GM12878 (cell line): ENCODE results near the gene PLEKHG2. TPM values are rescaled to one million over a fixed set of nuclear protein-coding genes. Genes with fewer than 3 reads are reported as not detected.
"Not testable (repeated sequence)": the region's sequence is repeated elsewhere in the genome, so short reads cannot be mapped to it uniquely, and the experiment has no call there.

Experiments
- ATAC-seq: fragments of 200-7000 bp; cut with Tn5 transposase; 3 replicates; pipeline ENCODE4 v1.9.1; 2020; ENCODE audit warnings: mild to moderate bottlenecking, moderate library complexity
- BruUV-seq: library from RNA; stranded (reverse); fragments of 400-500 nt; replicated peaks from 2 replicates; lab custom pipeline; 2021; lab: Mats Ljungman, UMichigan
- CTCF ChIA-PET: fragments of 300-600 bp; sonication (Branson Sonifier 250); formaldehyde crosslinking; extraction: SDS; loops from one replicate; lab custom pipeline; 2021; ENCODE audit warnings: inconsistent platforms; lab: Yijun Ruan, JAX
- POLR2A ChIA-PET: fragments of 350-600 bp; formaldehyde crosslinking; extraction: SDS; loops from one replicate; lab custom pipeline; 2021; ENCODE audit warnings: inconsistent platforms; lab: Charles Lee
- RAD21 ChIA-PET: fragments of 300-600 bp; sonication (Branson Sonifier 250); formaldehyde crosslinking; loops from one replicate; lab custom pipeline; 2023; ENCODE audit warnings: antibody characterized with exemption; ENCODE audit not compliant: unreplicated experiment; lab: Charles Lee
- SMC1A ChIA-PET: fragments of 300-600 bp; sonication (Branson Sonifier 250); formaldehyde crosslinking; loops from one replicate; lab custom pipeline; 2023; ENCODE audit not compliant: unreplicated experiment, uncharacterized antibody; lab: Charles Lee
- DNase-seq: peaks from one replicate; pipeline ENCODE4 v3.0.0-alpha.2; 2011; ENCODE audit warnings: low read depth, low spot score
- FAIRE-seq: peaks from 3 replicates; lab custom pipeline; 2011; peaks lifted over from hg19 to GRCh38; lab: Jason Lieb, UNC
- H2AFZ ChIP-seq: 2 replicates; pipeline ENCODE4 v1.6.0; 2011; ENCODE audit warnings: low read depth, low read length, control low read depth; ENCODE audit not compliant: control insufficient read depth
- H3K27ac ChIP-seq: 2 replicates; pipeline ENCODE4 v1.5.1; 2011; ENCODE audit warnings: control low read depth; ENCODE audit not compliant: control insufficient read depth, insufficient read depth
- H3K27me3 ChIP-seq, 2 experiments: replicated peaks in 1 of 2; 2 replicates each; pipeline versions ENCODE4 v1.6.0 to v1.6.1; 2011; ENCODE audit warnings: low read length in 1 of 2; ENCODE audit not compliant: control insufficient read depth in 2 of 2, insufficient read depth in 2 of 2
- H3K36me3 ChIP-seq, 2 experiments: 2 replicates each; pipeline ENCODE4 v1.5.1; 2011; ENCODE audit warnings: low read length in 1 of 2; ENCODE audit not compliant: control insufficient read depth in 2 of 2, insufficient read depth in 2 of 2
- H3K4me1 ChIP-seq: 2 replicates; pipeline ENCODE4 v1.6.1; 2011; ENCODE audit warnings: mild to moderate bottlenecking, low read length, moderate library complexity, mixed read lengths; ENCODE audit not compliant: control insufficient read depth, insufficient read depth
- H3K4me2 ChIP-seq: 2 replicates; pipeline ENCODE4 v1.6.0; 2011; ENCODE audit warnings: control low read depth; ENCODE audit not compliant: control insufficient read depth, insufficient read depth
- H3K4me3 ChIP-seq: fragments of 200-600 bp; sonication (generic); 2 replicates; pipeline ENCODE4 v1.5.1; 2016
- H3K79me2 ChIP-seq: 2 replicates; pipeline ENCODE4 v1.6.0; 2011; ENCODE audit warnings: low read length; ENCODE audit not compliant: control insufficient read depth, insufficient read depth
- H3K9ac ChIP-seq: 2 replicates; pipeline ENCODE4 v1.8.0; 2011; ENCODE audit warnings: low read length, control low read depth, mixed read lengths; ENCODE audit not compliant: control insufficient read depth, insufficient read depth
- H3K9me3 ChIP-seq: replicated peaks from 3 replicates; pipeline ENCODE4 v1.5.1; 2011; ENCODE audit warnings: mild to moderate bottlenecking, low read length; ENCODE audit not compliant: control insufficient read depth, insufficient read depth
- H4K20me1 ChIP-seq: 2 replicates; pipeline ENCODE4 v1.6.0; 2011; ENCODE audit not compliant: control insufficient read depth, insufficient read depth
- BCL11A ChIP-seq: IDR thresholded peaks from 2 replicates; pipeline ENCODE4 v1.6.1; 2011; ENCODE audit warnings: low read depth, low read length
- CBFB ChIP-seq: IDR thresholded peaks from 2 replicates; pipeline ENCODE4 v1.6.1; 2016; ENCODE audit warnings: antibody characterized with exemption, low read depth
- CHD1 ChIP-seq: IDR thresholded peaks from 2 replicates; pipeline ENCODE4 v1.6.1; 2012; ENCODE audit warnings: low read depth, low read length, improper control_type of control experiment
- HSF1 ChIP-seq: fragments of 150-350 bp; IDR thresholded peaks from 2 replicates; pipeline ENCODE4 v1.6.1; 2014; ENCODE audit warnings: mild to moderate bottlenecking, low read depth, low read length
- MLLT1 ChIP-seq: fragments of 450-650 bp; IDR thresholded peaks from 2 replicates; pipeline ENCODE4 v1.6.1; 2016; ENCODE audit warnings: mild to moderate bottlenecking
- TBL1XR1 ChIP-seq: IDR thresholded peaks from 2 replicates; pipeline ENCODE4 v1.6.1; 2012; ENCODE audit warnings: low read depth, low read length, improper control_type of control experiment
- whole genome bisulfite sequencing: methylation state at CpG from one replicate; pipeline ENCODE4 v1.1.6; 2016; ENCODE audit warnings: low lambda C conversion rate; ENCODE audit not compliant: insufficient replicate concordance, insufficient coverage; ENCODE audit errors: missing lambda C conversion rate; 5-methylcytosine and 5-hydroxymethylcytosine counted together
- in situ Hi-C: fragments of 300-500 bp; cut with MboI; formaldehyde crosslinking; loops from 9 replicates; pipeline ENCODE4 v1.14.3; 2018; ENCODE audit warnings: mixed read lengths
- intact Hi-C: fragments of 100-400 bp; cut with micrococcal nuclease; formaldehyde crosslinking; loops from one replicate; pipeline ENCODE4 v1.14.2; 2022; ENCODE audit not compliant: unreplicated experiment
- polyA plus RNA-seq, 11 experiments: library from polyadenylated mRNA; depleted of rRNA in 4 of 11; unstranded in 6 of 11; stranded (reverse) in 5 of 11; fragments of >200 nt; fragmentation: Nextera tagmentation in 4 of 11; fragmentation: Illumina TruSeq in 1 of 11; extraction: Ambion mirVana in 4 of 11; extraction: Trizol in 1 of 11; gene quantifications; 1 replicate in 1 of 11; 2 replicates in 10 of 11; pipeline versions ENCODE4 v1.2.1 to v1.2.3, GENCODE V29; 2011 to 2016; ENCODE audit warnings: inconsistent platforms in 2 of 11, missing spikeins in 2 of 11, low read depth in 1 of 11
- total RNA-seq, 4 experiments: library from RNA; depleted of rRNA in 3 of 4; stranded (reverse); fragments of >200 nt in 3 of 4; fragmentation: Illumina TruSeq in 1 of 4; extraction: Trizol in 1 of 4; gene quantifications; 2 replicates each; pipeline versions ENCODE4 v1.2.1 to v1.2.3, GENCODE V29; 2013 to 2021

The PLEKHG2 gene
- total and polyA plus RNA-seq, 10 of the 15 experiments (the other 5 are each of a cell fraction or from before 2014, with no cell fraction given): 3.0 to 62.5 (median 17.2) TPM

GRCh38 chr19:39377373-39378362 is 34.8 kb upstream of the PLEKHG2 start:
- Histone ChIP-seq H3K4me3 (no peak overlapping the region), H3K9ac (no peak overlapping the region), H3K4me2 (no peak overlapping the region), H4K20me1 (no peaks in the 10 kb centered on the region), H3K27me3 (no peaks in the 10 kb centered on the region), H3K79me2 (no peaks in the 10 kb centered on the region), H2AFZ (no peak overlapping the region), H3K27ac (no peak overlapping the region), H3K9me3 (no peaks in the 10 kb centered on the region), H3K4me1 (no peaks in the 10 kb centered on the region), H3K36me3 (peaks cover 16 to 23% of the 10 kb centered on the region in 2 experiments; a peak in 3 of 4 replicates)
- in situ Hi-C loops (no loop called here), intact Hi-C loops (no loop called here)
- ATAC-seq (no peak), DNase-seq (no peak), FAIRE-seq (no peak)
- POLR2A ChIA-PET: no interaction called here
- no TSS peak for BruUV-seq
- CTCF ChIA-PET: no interaction called here
- SMC1A ChIA-PET: no interaction called here
- WGBS: 96% methylated on average over 16 of the region's 18 CpGs
- RAD21 ChIA-PET: no interaction called here
- TF ChIP-seq HSF1 (no peak), CHD1 (no peak), CBFB (no peak), TBL1XR1 (no peak), BCL11A (no peak), MLLT1 (no peak)

GRCh38 chr19:39379366-39379765 is 33.1 kb upstream of the PLEKHG2 start:
- FAIRE-seq, RAD21 ChIA-PET, BruUV-seq, DNase-seq, intact Hi-C loops, H3K27me3 ChIP-seq, H3K4me1 ChIP-seq, H2AFZ ChIP-seq, POLR2A ChIA-PET, in situ Hi-C loops, H3K79me2 ChIP-seq, H3K4me2 ChIP-seq, H3K27ac ChIP-seq, H3K9me3 ChIP-seq, SMC1A ChIA-PET, ATAC-seq, H3K9ac ChIP-seq, H4K20me1 ChIP-seq, CTCF ChIA-PET, H3K4me3 ChIP-seq: not testable (repeated sequence)
- peaks cover 12 to 23% of the 10 kb centered on the region in 2 experiments; a peak in 3 of 4 replicates for H3K36me3 ChIP-seq
- 94% methylated on average over 3 of the region's 4 CpGs for WGBS
